T-cell (primary cell): ENCODE measurements around the gene FOXF1. TPM values are rescaled to one million over a fixed set of nuclear protein-coding genes. Genes with fewer than 3 reads are reported as not detected.

Experiments used
- ATAC-seq, 4 experiments: fragments of 200-7000 bp in 3 of 4; fragments of 150-1000 bp in 1 of 4; cut with Tn5 transposase; replicated peaks in 1 of 4; 1 replicate in 3 of 4; 2 replicates in 1 of 4; pipeline ENCODE4 v1.10.0; 2021; ENCODE audit warnings: moderate library complexity in 3 of 4, mild to moderate bottlenecking in 2 of 4, moderate number of reproducible peaks in 1 of 4
- CTCF ChIA-PET, 2 donors: fragments of 300-600 bp; sonication (Branson Sonifier 250); formaldehyde crosslinking; loops; one replicate each; lab custom pipeline; 2022; ENCODE audit warnings: antibody characterized with exemption in 2 of 2; lab: Charles Lee
- POLR2A ChIA-PET, 2 donors: fragments of 300-600 bp; sonication (Branson Sonifier 250); formaldehyde crosslinking; loops; one replicate each; lab custom pipeline; 2022; ENCODE audit warnings: antibody characterized with exemption in 2 of 2; lab: Charles Lee
- DNase-seq, 35 experiments: peaks; one replicate each; pipeline versions ENCODE4 v3.0.0 to v3.0.0-alpha.2; 2013 to 2023
- H3K27ac ChIP-seq: one replicate; pipeline ENCODE4 v1.5.1; 2013; ENCODE audit warnings: low read length
- H3K27me3 ChIP-seq, 2 experiments: replicated peaks in 1 of 2; 1 replicate in 1 of 2; 2 replicates in 1 of 2; pipeline versions ENCODE4 v1.6.1 to v1.7.0; 2013; ENCODE audit warnings: low read length in 1 of 2, mixed read lengths in 1 of 2; ENCODE audit not compliant: control insufficient read depth in 2 of 2, insufficient read depth in 2 of 2; ENCODE audit errors: extremely low read depth in 1 of 2
- H3K36me3 ChIP-seq, 2 donors: 1 replicate in 1 of 2; 2 replicates in 1 of 2; pipeline versions ENCODE4 v1.6.1 to v1.7.0; 2013; ENCODE audit warnings: low read length in 1 of 2; ENCODE audit not compliant: control insufficient read depth in 2 of 2, insufficient read depth in 1 of 2; ENCODE audit errors: extremely low read depth in 1 of 2
- H3K4me1 ChIP-seq, 2 experiments: 1 replicate in 1 of 2; 2 replicates in 1 of 2; pipeline versions ENCODE4 v1.6.1 to v1.7.0; 2013; ENCODE audit warnings: low read length in 2 of 2, mixed read lengths in 1 of 2; ENCODE audit not compliant: insufficient read depth in 2 of 2, control insufficient read depth in 1 of 2; ENCODE audit errors: extremely low read depth in 1 of 2
- H3K4me3 ChIP-seq, 2 donors: 1 replicate in 1 of 2; 2 replicates in 1 of 2; pipeline versions ENCODE4 v1.5.1 to v1.7.0; 2013; ENCODE audit warnings: mild to moderate bottlenecking in 2 of 2, low read length in 1 of 2, moderate library complexity in 1 of 2; ENCODE audit not compliant: control insufficient read depth in 1 of 2; ENCODE audit errors: extremely low read depth in 1 of 2
- H3K9me3 ChIP-seq: 2 replicates; pipeline ENCODE4 v1.7.0; 2013
- H3K27ac Mint-ChIP-seq, 2 donors: one replicate each; pipeline ENCODE4 v1.8.0; 2020 to 2021; ENCODE audit warnings: mild to moderate bottlenecking in 2 of 2, mixed read lengths in 2 of 2
- H3K27me3 Mint-ChIP-seq, 2 donors: one replicate each; pipeline ENCODE4 v1.8.0; 2021 to 2022; ENCODE audit warnings: mixed read lengths in 2 of 2
- H3K36me3 Mint-ChIP-seq: one replicate; pipeline ENCODE4 v1.8.0; 2021; ENCODE audit warnings: mixed read lengths
- H3K4me1 Mint-ChIP-seq, 3 donors: one replicate each; pipeline ENCODE4 v1.8.0; 2020 to 2022; ENCODE audit warnings: mixed read lengths in 3 of 3, mild to moderate bottlenecking in 1 of 3
- H3K4me3 Mint-ChIP-seq, 3 donors: one replicate each; pipeline ENCODE4 v1.8.0; 2020 to 2022; ENCODE audit warnings: mild to moderate bottlenecking in 3 of 3, mixed read lengths in 3 of 3, moderate library complexity in 3 of 3
- H3K9me3 Mint-ChIP-seq, 3 donors: one replicate each; pipeline ENCODE4 v1.8.0; 2020 to 2022; ENCODE audit warnings: mixed read lengths in 3 of 3
- WGBS: methylation state at CpG from one replicate; pipeline ENCODE4 v1.1.5; 2013; ENCODE audit warnings: missing lambda C conversion rate; ENCODE audit not compliant: insufficient coverage; 5-methylcytosine and 5-hydroxymethylcytosine counted together
- total RNA-seq, 35 experiments: library from RNA in 6 of 35; stranded (reverse) in 6 of 35; fragments of 120-200 nt in 1 of 35; gene quantifications; one replicate each; pipeline versions ENCODE4 v1.2.1 to v1.2.4 and lab custom pipeline; 2013 to 2026

The FOXF1 gene
- total RNA-seq, 5 donors from 2014 or later (not counting 1 experiment from before 2014, with no cell fraction given): 0.15 TPM; not detected in 4

DNA sequence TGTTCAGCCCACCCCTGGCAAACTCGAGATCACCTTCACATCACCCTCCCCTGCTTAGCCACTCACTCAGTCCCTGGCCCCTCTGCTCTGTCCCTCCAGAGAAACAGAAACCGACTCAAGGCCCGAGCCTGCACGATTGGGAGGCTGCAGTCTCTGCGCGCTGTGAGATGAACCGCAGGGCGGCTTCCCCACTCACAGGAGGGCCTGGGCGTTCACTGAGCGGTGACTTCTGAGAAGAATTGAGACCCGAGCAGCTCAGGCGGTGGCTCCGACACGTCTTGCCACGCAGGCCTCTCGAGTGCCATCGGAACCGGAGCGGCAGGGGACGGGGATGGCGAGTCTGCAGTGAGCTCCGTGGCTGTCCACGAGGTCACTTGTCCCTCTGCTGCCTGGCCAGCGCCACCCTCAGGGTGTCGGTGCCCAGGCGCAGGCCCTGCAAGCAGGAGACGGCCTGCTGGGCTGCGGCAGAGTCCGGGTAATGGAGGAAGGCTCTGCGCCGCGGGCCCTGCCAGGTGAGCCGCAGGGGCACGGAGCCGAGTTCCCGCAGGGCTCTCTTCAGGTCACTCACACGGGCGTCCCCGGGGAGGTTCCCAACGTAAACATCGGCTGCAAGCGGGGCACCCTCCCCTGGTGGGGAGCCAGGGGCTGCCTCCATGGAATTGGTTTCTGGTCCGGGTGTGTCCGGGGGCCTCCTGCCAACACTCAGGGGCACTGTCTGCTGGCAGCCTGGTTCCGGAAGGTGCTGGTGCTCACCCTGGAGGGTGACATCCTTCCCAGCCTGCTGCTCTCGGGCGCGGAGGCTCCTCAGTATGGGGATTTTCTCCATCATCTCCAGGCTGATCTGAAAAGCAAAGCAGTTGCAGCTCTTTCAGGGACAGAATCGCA, 21.6 kb downstream of the FOXF1 start:
- Histone ChIP-seq H3K4me3 (no peak overlapping the region), H3K27me3 (no peaks in the 10 kb centered on the region), H3K27ac (no peak overlapping the region), H3K4me1 (no peaks in the 10 kb centered on the region), H3K36me3 (peaks cover 8 to 14% of the 10 kb centered on the region in 2 donors), H3K9me3 (no peaks in the 10 kb centered on the region)
- Mint-ChIP-seq H3K4me3 (no peak overlapping the region), H3K4me1 (no peaks in the 10 kb centered on the region), H3K27ac (no peak overlapping the region), H3K9me3 (peaks cover 0 to 3% (median 0%) of the 10 kb centered on the region in 3 donors), H3K27me3 (no peaks in the 10 kb centered on the region), H3K36me3 (peaks cover 9% of the 10 kb centered on the region)
- 90% methylated on average over 49 of the region's 49 CpGs for WGBS
- ATAC-seq: no peak
- ChIA-PET CTCF (no interaction called here), POLR2A (no interaction called here)
- DNase-seq: no peak

GRCh38 chr16:86532526-86532815, 22.1 kb downstream of the FOXF1 start:
- DNase-seq (no peak), ATAC-seq (no peak)
- no peak overlapping the region for H3K4me3 Mint-ChIP-seq
- H3K27me3 Mint-ChIP-seq: no peaks in the 10 kb centered on the region
- peaks cover 12% of the 10 kb centered on the region for H3K36me3 Mint-ChIP-seq
- H3K4me3 ChIP-seq: no peak overlapping the region
- H3K27ac Mint-ChIP-seq: no peak overlapping the region
- no peaks in the 10 kb centered on the region for H3K4me1 ChIP-seq
- no peak overlapping the region for H3K27ac ChIP-seq
- no peaks in the 10 kb centered on the region for H3K9me3 ChIP-seq
- CTCF ChIA-PET: no interaction called here
- peaks cover 0 to 3% (median 0%) of the 10 kb centered on the region in 3 donors for H3K9me3 Mint-ChIP-seq
- WGBS: 85% methylated on average over 7 of the region's 7 CpGs
- no peaks in the 10 kb centered on the region for H3K4me1 Mint-ChIP-seq
- peaks cover 8 to 16% of the 10 kb centered on the region in 2 donors for H3K36me3 ChIP-seq
- POLR2A ChIA-PET: no interaction called here
- H3K27me3 ChIP-seq: no peaks in the 10 kb centered on the region

DNA sequence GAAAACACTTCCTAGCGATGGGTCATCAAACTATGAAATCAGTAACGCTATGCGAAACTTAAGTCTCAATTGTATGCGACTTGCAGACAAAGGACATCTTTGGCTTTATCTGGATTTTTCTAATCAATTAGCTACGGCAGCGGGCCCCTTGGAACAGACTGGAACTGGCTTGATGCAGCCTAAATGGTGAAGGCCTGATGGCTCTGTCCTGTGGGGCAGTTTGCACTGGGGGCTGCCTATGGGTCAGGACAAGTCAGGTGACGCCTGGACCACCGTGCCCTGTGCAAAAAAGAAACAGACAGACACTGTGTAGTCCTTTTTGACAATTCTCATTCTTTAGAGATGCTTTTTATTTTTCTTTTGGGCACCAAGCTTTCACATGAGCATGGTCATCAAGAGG, 22.7 kb downstream of the FOXF1 start:
- H3K9me3 Mint-ChIP-seq: peaks cover 0 to 3% (median 0%) of the 10 kb centered on the region in 3 donors
- no peak overlapping the region for H3K27ac Mint-ChIP-seq
- Histone ChIP-seq H3K27ac (no peak overlapping the region), H3K9me3 (no peaks in the 10 kb centered on the region), H3K4me1 (no peaks in the 10 kb centered on the region), H3K4me3 (no peak overlapping the region), H3K36me3 (peaks cover 12 to 22% of the 10 kb centered on the region in 2 donors), H3K27me3 (no peaks in the 10 kb centered on the region)
- no peaks in the 10 kb centered on the region for H3K4me1 Mint-ChIP-seq
- WGBS: 96% methylated on average over 8 of the region's 8 CpGs
- H3K4me3 Mint-ChIP-seq: no peak overlapping the region
- H3K27me3 Mint-ChIP-seq: no peaks in the 10 kb centered on the region
- peaks cover 10% of the 10 kb centered on the region for H3K36me3 Mint-ChIP-seq
- ATAC-seq (no peak), DNase-seq (no peak)
- CTCF ChIA-PET: no interaction called here
- POLR2A ChIA-PET: no interaction called here

DNA sequence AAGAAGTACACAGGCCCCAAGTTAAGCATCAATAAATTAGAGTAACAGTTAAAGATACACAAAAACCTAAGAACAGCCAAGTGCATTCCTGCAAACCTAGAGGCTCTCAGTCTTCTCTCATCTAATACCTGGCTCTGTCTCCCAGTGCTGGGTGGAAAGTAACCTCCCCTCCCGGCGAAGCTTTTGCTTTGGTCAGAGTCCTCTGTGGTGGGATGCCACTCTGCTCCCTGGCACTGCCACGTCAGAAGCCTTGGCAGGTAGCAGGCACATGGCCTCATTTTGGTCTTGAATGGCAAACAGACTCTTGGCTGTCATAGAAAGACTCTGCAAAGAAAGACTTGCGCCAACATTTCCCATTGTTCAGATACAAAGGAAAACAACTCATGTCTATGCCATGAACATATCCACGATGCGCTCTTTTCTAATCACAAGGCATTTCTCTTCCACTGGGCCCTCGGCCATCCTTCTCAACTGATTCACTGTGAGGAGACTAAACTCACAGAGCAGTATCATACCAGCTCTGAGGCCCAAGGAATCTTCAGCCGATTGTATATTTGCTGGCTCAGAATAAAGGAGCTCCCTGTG, 23.5 kb downstream of the FOXF1 start:
- Mint-ChIP-seq H3K27ac (no peak overlapping the region), H3K9me3 (peaks cover 0 to 3% (median 0%) of the 10 kb centered on the region in 3 donors), H3K4me3 (no peak overlapping the region), H3K36me3 (peaks cover 15% of the 10 kb centered on the region), H3K27me3 (no peaks in the 10 kb centered on the region), H3K4me1 (no peaks in the 10 kb centered on the region)
- H3K27ac ChIP-seq: no peak overlapping the region
- no peak for DNase-seq
- H3K4me3 ChIP-seq: no peak overlapping the region
- no peaks in the 10 kb centered on the region for H3K27me3 ChIP-seq
- CTCF ChIA-PET: no interaction called here
- ATAC-seq: no peak
- POLR2A ChIA-PET: no interaction called here
- H3K9me3 ChIP-seq: no peaks in the 10 kb centered on the region
- H3K36me3 ChIP-seq: peaks cover 19 to 30% of the 10 kb centered on the region in 2 donors
- no peaks in the 10 kb centered on the region for H3K4me1 ChIP-seq
- WGBS: 90% methylated on average over 7 of the region's 8 CpGs

- no peaks in the 10 kb centered on the region for H3K27me3 Mint-ChIP-seq
- DNase-seq (no peak), ATAC-seq (no peak)
- no peaks in the 10 kb centered on the region for H3K9me3 ChIP-seq
- ChIA-PET CTCF (no interaction called here), POLR2A (interaction anchor here in 1 of 2 donors (0.6 kb wide), 1 partner anchor 1412 kb away, joined by 8 read pairs; no protein-coding TSS in a partner anchor)
- H3K27ac Mint-ChIP-seq: no peak overlapping the region
- H3K4me3 ChIP-seq: no peak overlapping the region
- H3K27ac ChIP-seq: no peak overlapping the region
- peaks cover 17 to 41% of the 10 kb centered on the region in 2 donors for H3K36me3 ChIP-seq
- H3K4me1 Mint-ChIP-seq: no peaks in the 10 kb centered on the region
- H3K4me3 Mint-ChIP-seq: no peak overlapping the region
- H3K9me3 Mint-ChIP-seq: peaks cover 0 to under 1% (median 0%) of the 10 kb centered on the region in 3 donors
- no peaks in the 10 kb centered on the region for H3K27me3 ChIP-seq
- H3K4me1 ChIP-seq: no peaks in the 10 kb centered on the region
- WGBS: 93% methylated on average over 8 of the region's 18 CpGs
- peaks cover 21% of the 10 kb centered on the region for H3K36me3 Mint-ChIP-seq
Observed at GRCh38 chr16:86534779-86535615, 24.7 kb downstream of the FOXF1 start.

- Histone ChIP-seq H3K9me3 (no peaks in the 10 kb centered on the region), H3K4me1 (no peaks in the 10 kb centered on the region), H3K36me3 (peaks cover 18 to 53% of the 10 kb centered on the region in 2 donors), H3K4me3 (no peak overlapping the region), H3K27me3 (no peaks in the 10 kb centered on the region), H3K27ac (no peak overlapping the region)
- Mint-ChIP-seq H3K27ac (no peak overlapping the region), H3K36me3 (peaks cover 35% of the 10 kb centered on the region), H3K4me3 (no peak overlapping the region), H3K9me3 (no peaks in the 10 kb centered on the region), H3K4me1 (no peaks in the 10 kb centered on the region), H3K27me3 (no peaks in the 10 kb centered on the region)
- DNase-seq (no peak), ATAC-seq (no peak)
- 96% methylated on average over 17 of the region's 17 CpGs for WGBS
- ChIA-PET CTCF (no interaction called here), POLR2A (no interaction called here)
Observed at GRCh38 chr16:86536621-86537020, 26.3 kb downstream of the FOXF1 start.
